GM23338 (cell line): ENCODE measurements around the gene NFKB1. TPM values are rescaled to one million over a fixed set of nuclear protein-coding genes. Genes with fewer than 3 reads are reported as not detected.

Experiments
- ATAC-seq: fragments of 200-7000 bp; cut with Tn5 transposase; 3 replicates; pipeline ENCODE4 v1.9.1; 2020
- DNase-seq: peaks from one replicate; pipeline ENCODE4 v3.0.0-alpha.2; 2015; ENCODE audit warnings: low spot score
- H2AFZ ChIP-seq: fragments of 200-600 bp; sonication (generic); 2 replicates; pipeline ENCODE4 v1.8.0; 2016; ENCODE audit warnings: antibody characterized with exemption, mild to moderate bottlenecking, moderate library complexity
- H3F3A ChIP-seq: fragments of 200-600 bp; sonication (generic); replicated peaks from 2 replicates; pipeline ENCODE4 v1.8.0; 2017; ENCODE audit warnings: antibody characterized with exemption, mixed run types, low read depth
- H3K27ac ChIP-seq: fragments of 200-600 bp; sonication (generic); 2 replicates; pipeline ENCODE4 v1.6.1; 2016; ENCODE audit warnings: low read depth
- H3K27me3 ChIP-seq: fragments of 200-600 bp; sonication (generic); 2 replicates; pipeline ENCODE4 v1.8.0; 2016; ENCODE audit warnings: mild to moderate bottlenecking, mixed run types, moderate library complexity; ENCODE audit not compliant: insufficient read depth
- H3K36me3 ChIP-seq: fragments of 200-600 bp; sonication (generic); 2 replicates; pipeline ENCODE4 v1.8.0; 2016; ENCODE audit warnings: mild to moderate bottlenecking; ENCODE audit not compliant: insufficient read depth
- H3K4me1 ChIP-seq: fragments of 200-600 bp; sonication (generic); 2 replicates; pipeline ENCODE4 v1.8.0; 2016; ENCODE audit warnings: mild to moderate bottlenecking, moderate library complexity; ENCODE audit not compliant: insufficient read depth
- H3K4me2 ChIP-seq: fragments of 200-600 bp; sonication (generic); 2 replicates; pipeline ENCODE4 v1.7.1; 2017; ENCODE audit warnings: mixed run types
- H3K4me3 ChIP-seq: fragments of 200-600 bp; sonication (generic); 2 replicates; pipeline ENCODE4 v1.6.1; 2016; ENCODE audit warnings: mixed run types
- H3K79me2 ChIP-seq: fragments of 200-600 bp; sonication (generic); replicated peaks from 2 replicates; pipeline ENCODE4 v1.8.0; 2017; ENCODE audit warnings: mild to moderate bottlenecking; ENCODE audit not compliant: insufficient read depth
- H3K9me2 ChIP-seq: fragments of 200-600 bp; sonication (generic); 2 replicates; pipeline ENCODE4 v1.8.0; 2017; ENCODE audit not compliant: insufficient read depth
- H4K20me1 ChIP-seq: fragments of 200-600 bp; sonication (generic); replicated peaks from 2 replicates; pipeline ENCODE4 v1.8.0; 2017; ENCODE audit warnings: mild to moderate bottlenecking; ENCODE audit not compliant: insufficient read depth
- H3K27ac Mint-ChIP-seq: 2 replicates; pipeline ENCODE4 v1.8.0; 2020; ENCODE audit warnings: inconsistent platforms, mild to moderate bottlenecking, moderate library complexity, mixed read lengths
- H3K27me3 Mint-ChIP-seq: 3 replicates; pipeline ENCODE4 v1.8.0; 2022; ENCODE audit warnings: low read depth, mild to moderate bottlenecking, moderate library complexity, mixed read lengths, inconsistent platforms; ENCODE audit not compliant: insufficient read depth, poor library complexity
- H3K36me3 Mint-ChIP-seq: 3 replicates; pipeline ENCODE4 v1.8.0; 2021; ENCODE audit warnings: low read depth, mild to moderate bottlenecking, inconsistent platforms, moderate library complexity, mixed read lengths
- H3K4me1 Mint-ChIP-seq: 3 replicates; pipeline ENCODE4 v1.8.0; 2020; ENCODE audit warnings: mild to moderate bottlenecking, inconsistent platforms, mixed read lengths
- H3K4me3 Mint-ChIP-seq: 3 replicates; pipeline ENCODE4 v1.8.0; 2021; ENCODE audit warnings: moderate library complexity, mild to moderate bottlenecking, inconsistent platforms, mixed read lengths
- H3K9me3 Mint-ChIP-seq: 3 replicates; pipeline ENCODE4 v1.8.0; 2020; ENCODE audit warnings: moderate library complexity, mild to moderate bottlenecking, inconsistent platforms, mixed read lengths
- CREB1 ChIP-seq: fragments of 250-450 bp; sonication (Bioruptor Pico); IDR thresholded peaks from 2 replicates; pipeline ENCODE4 v1.5.0; 2020; ENCODE audit warnings: low read depth, mild to moderate bottlenecking, moderate library complexity
- EZH2 ChIP-seq: fragments of 200-600 bp; sonication (generic); IDR thresholded peaks from one replicate; pipeline ENCODE4 v1.8.0; 2017; ENCODE audit warnings: antibody characterized with exemption, mild to moderate bottlenecking, low read depth; ENCODE audit not compliant: unreplicated experiment
- EZH2phosphoT487 ChIP-seq: fragments of 200-600 bp; sonication (generic); IDR thresholded peaks from one replicate; pipeline ENCODE4 v1.8.1; 2018; ENCODE audit warnings: antibody characterized with exemption; ENCODE audit not compliant: unreplicated experiment
- JUNB ChIP-seq: IDR thresholded peaks from one replicate; pipeline ENCODE4 v1.6.1; 2016; ENCODE audit warnings: antibody characterized with exemption; ENCODE audit not compliant: unreplicated experiment
- NANOG ChIP-seq: IDR thresholded peaks from 2 replicates; pipeline ENCODE4 v1.6.1; 2016; ENCODE audit warnings: antibody characterized with exemption, borderline replicate concordance
- POLR2AphosphoS5 ChIP-seq: IDR thresholded peaks from 2 replicates; pipeline ENCODE4 v1.6.1; 2016; ENCODE audit warnings: antibody characterized with exemption, low read depth
- STAT1 ChIP-seq: IDR thresholded peaks from one replicate; pipeline ENCODE4 v1.6.1; 2016; ENCODE audit warnings: antibody characterized with exemption; ENCODE audit not compliant: unreplicated experiment
- ZNF114 ChIP-seq: fragments of 250-450 bp; sonication (Bioruptor Pico); IDR thresholded peaks from 2 replicates; pipeline ENCODE4 v1.5.0; 2020; ENCODE audit warnings: mild to moderate bottlenecking, moderate library complexity
- ZNF331 ChIP-seq: fragments of 250-450 bp; sonication (Bioruptor Pico); IDR thresholded peaks from 2 replicates; pipeline ENCODE4 v1.5.0; 2020; ENCODE audit warnings: low read depth, mild to moderate bottlenecking, moderate library complexity
- polyA plus RNA-seq: library from polyadenylated mRNA; unstranded; fragments of >200 nt; fragmentation: Nextera tagmentation; extraction: Ambion mirVana; gene quantifications from 2 replicates; pipeline ENCODE4 v1.2.1, GENCODE V29; 2016
- total RNA-seq: library from RNA; depleted of rRNA; stranded (reverse); fragments of >200 nt; shearing (Covaris generic); gene quantifications from 2 replicates; pipeline ENCODE4 v1.2.3, GENCODE V29; 2014
- TF ChIP-seq, protein P1 (sequence below), 2 experiments: fragments of 200-600 bp in 1 of 2; sonication (generic) in 1 of 2; conservative IDR thresholded peaks; 2 replicates each; pipeline versions ENCODE4 v1.5.1 to v1.6.1; 2016 to 2017; ENCODE audit warnings: antibody characterized with exemption in 2 of 2, low read depth in 2 of 2, mild to moderate bottlenecking in 2 of 2, moderate library complexity in 1 of 2
- TF ChIP-seq, protein P2 (sequence below): fragments of 250-450 bp; sonication (Bioruptor Pico); IDR thresholded peaks from 2 replicates; pipeline ENCODE4 v1.5.0; 2020; ENCODE audit warnings: mild to moderate bottlenecking, moderate library complexity
- TF ChIP-seq, protein P3 (sequence below): IDR thresholded peaks from 2 replicates; pipeline ENCODE4 v1.6.1; 2016; ENCODE audit warnings: antibody characterized with exemption
- TF ChIP-seq, protein P4 (sequence below): IDR thresholded peaks from one replicate; pipeline ENCODE4 v1.6.1; 2018; ENCODE audit warnings: antibody characterized with exemption; ENCODE audit not compliant: unreplicated experiment

NFKB1 gene
- total and polyA plus RNA-seq, 2 experiments from 2014 or later = 0.82 to 4.6 TPM

DNA sequence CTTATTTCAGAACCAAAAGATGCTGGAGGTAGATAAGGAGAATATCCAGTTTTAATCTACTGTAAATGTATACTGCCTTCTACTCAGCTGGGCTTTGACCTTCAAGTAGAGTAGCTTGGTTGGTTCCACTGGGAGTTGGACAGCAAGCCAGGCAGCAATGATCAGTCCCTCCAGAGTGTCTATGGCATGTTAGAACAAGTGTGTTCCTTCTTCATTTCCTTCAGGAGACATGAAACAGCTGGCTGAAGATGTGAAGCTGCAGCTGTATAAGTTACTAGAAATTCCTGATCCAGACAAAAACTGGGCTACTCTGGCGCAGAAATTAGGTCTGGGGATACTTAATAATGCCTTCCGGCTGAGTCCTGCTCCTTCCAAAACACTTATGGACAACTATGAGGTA is 111.1 kb downstream of the NFKB1 start:
- TF ChIP-seq CREB1 (CRISPR knock-in tag) = no peak
- TF ChIP-seq, protein P1, sequence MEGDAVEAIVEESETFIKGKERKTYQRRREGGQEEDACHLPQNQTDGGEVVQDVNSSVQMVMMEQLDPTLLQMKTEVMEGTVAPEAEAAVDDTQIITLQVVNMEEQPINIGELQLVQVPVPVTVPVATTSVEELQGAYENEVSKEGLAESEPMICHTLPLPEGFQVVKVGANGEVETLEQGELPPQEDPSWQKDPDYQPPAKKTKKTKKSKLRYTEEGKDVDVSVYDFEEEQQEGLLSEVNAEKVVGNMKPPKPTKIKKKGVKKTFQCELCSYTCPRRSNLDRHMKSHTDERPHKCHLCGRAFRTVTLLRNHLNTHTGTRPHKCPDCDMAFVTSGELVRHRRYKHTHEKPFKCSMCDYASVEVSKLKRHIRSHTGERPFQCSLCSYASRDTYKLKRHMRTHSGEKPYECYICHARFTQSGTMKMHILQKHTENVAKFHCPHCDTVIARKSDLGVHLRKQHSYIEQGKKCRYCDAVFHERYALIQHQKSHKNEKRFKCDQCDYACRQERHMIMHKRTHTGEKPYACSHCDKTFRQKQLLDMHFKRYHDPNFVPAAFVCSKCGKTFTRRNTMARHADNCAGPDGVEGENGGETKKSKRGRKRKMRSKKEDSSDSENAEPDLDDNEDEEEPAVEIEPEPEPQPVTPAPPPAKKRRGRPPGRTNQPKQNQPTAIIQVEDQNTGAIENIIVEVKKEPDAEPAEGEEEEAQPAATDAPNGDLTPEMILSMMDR (conservative IDR thresholded peaks at IDR 0.05; ENCODE audit: low read depth in 2 of 2) = no peak
- TF ChIP-seq NANOG = no peak
- no peak for TF ChIP-seq POLR2AphosphoS5
- TF ChIP-seq STAT1 = no peak
- TF ChIP-seq JUNB = no peak
- TF ChIP-seq, protein P2, sequence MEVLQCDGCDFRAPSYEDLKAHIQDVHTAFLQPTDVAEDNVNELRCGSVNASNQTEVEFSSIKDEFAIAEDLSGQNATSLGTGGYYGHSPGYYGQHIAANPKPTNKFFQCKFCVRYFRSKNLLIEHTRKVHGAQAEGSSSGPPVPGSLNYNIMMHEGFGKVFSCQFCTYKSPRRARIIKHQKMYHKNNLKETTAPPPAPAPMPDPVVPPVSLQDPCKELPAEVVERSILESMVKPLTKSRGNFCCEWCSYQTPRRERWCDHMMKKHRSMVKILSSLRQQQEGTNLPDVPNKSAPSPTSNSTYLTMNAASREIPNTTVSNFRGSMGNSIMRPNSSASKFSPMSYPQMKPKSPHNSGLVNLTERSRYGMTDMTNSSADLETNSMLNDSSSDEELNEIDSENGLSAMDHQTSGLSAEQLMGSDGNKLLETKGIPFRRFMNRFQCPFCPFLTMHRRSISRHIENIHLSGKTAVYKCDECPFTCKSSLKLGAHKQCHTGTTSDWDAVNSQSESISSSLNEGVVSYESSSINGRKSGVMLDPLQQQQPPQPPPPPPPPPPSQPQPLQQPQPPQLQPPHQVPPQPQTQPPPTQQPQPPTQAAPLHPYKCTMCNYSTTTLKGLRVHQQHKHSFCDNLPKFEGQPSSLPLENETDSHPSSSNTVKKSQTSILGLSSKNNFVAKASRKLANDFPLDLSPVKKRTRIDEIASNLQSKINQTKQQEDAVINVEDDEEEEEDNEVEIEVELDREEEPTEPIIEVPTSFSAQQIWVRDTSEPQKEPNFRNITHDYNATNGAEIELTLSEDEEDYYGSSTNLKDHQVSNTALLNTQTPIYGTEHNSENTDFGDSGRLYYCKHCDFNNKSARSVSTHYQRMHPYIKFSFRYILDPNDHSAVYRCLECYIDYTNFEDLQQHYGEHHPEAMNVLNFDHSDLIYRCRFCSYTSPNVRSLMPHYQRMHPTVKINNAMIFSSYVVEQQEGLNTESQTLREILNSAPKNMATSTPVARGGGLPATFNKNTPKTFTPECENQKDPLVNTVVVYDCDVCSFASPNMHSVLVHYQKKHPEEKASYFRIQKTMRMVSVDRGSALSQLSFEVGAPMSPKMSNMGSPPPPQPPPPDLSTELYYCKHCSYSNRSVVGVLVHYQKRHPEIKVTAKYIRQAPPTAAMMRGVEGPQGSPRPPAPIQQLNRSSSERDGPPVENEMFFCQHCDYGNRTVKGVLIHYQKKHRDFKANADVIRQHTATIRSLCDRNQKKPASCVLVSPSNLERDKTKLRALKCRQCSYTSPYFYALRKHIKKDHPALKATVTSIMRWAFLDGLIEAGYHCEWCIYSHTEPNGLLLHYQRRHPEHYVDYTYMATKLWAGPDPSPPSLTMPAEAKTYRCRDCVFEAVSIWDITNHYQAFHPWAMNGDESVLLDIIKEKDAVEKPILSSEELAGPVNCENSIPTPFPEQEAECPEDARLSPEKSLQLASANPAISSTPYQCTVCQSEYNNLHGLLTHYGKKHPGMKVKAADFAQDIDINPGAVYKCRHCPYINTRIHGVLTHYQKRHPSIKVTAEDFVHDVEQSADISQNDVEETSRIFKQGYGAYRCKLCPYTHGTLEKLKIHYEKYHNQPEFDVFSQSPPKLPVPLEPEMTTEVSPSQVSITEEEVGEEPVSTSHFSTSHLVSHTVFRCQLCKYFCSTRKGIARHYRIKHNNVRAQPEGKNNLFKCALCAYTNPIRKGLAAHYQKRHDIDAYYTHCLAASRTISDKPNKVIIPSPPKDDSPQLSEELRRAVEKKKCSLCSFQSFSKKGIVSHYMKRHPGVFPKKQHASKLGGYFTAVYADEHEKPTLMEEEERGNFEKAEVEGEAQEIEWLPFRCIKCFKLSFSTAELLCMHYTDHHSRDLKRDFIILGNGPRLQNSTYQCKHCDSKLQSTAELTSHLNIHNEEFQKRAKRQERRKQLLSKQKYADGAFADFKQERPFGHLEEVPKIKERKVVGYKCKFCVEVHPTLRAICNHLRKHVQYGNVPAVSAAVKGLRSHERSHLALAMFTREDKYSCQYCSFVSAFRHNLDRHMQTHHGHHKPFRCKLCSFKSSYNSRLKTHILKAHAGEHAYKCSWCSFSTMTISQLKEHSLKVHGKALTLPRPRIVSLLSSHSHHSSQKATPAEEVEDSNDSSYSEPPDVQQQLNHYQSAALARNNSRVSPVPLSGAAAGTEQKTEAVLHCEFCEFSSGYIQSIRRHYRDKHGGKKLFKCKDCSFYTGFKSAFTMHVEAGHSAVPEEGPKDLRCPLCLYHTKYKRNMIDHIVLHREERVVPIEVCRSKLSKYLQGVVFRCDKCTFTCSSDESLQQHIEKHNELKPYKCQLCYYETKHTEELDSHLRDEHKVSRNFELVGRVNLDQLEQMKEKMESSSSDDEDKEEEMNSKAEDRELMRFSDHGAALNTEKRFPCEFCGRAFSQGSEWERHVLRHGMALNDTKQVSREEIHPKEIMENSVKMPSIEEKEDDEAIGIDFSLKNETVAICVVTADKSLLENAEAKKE (CRISPR knock-in tag) = no peak
- no peak for TF ChIP-seq EZH2phosphoT487
- TF ChIP-seq, protein P3, sequence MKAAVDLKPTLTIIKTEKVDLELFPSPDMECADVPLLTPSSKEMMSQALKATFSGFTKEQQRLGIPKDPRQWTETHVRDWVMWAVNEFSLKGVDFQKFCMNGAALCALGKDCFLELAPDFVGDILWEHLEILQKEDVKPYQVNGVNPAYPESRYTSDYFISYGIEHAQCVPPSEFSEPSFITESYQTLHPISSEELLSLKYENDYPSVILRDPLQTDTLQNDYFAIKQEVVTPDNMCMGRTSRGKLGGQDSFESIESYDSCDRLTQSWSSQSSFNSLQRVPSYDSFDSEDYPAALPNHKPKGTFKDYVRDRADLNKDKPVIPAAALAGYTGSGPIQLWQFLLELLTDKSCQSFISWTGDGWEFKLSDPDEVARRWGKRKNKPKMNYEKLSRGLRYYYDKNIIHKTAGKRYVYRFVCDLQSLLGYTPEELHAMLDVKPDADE = no peak
- no peak for TF ChIP-seq ZNF331 (CRISPR knock-in tag)
- TF ChIP-seq EZH2 = no peak
- TF ChIP-seq, protein P4, sequence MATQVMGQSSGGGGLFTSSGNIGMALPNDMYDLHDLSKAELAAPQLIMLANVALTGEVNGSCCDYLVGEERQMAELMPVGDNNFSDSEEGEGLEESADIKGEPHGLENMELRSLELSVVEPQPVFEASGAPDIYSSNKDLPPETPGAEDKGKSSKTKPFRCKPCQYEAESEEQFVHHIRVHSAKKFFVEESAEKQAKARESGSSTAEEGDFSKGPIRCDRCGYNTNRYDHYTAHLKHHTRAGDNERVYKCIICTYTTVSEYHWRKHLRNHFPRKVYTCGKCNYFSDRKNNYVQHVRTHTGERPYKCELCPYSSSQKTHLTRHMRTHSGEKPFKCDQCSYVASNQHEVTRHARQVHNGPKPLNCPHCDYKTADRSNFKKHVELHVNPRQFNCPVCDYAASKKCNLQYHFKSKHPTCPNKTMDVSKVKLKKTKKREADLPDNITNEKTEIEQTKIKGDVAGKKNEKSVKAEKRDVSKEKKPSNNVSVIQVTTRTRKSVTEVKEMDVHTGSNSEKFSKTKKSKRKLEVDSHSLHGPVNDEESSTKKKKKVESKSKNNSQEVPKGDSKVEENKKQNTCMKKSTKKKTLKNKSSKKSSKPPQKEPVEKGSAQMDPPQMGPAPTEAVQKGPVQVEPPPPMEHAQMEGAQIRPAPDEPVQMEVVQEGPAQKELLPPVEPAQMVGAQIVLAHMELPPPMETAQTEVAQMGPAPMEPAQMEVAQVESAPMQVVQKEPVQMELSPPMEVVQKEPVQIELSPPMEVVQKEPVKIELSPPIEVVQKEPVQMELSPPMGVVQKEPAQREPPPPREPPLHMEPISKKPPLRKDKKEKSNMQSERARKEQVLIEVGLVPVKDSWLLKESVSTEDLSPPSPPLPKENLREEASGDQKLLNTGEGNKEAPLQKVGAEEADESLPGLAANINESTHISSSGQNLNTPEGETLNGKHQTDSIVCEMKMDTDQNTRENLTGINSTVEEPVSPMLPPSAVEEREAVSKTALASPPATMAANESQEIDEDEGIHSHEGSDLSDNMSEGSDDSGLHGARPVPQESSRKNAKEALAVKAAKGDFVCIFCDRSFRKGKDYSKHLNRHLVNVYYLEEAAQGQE = no peak
- TF ChIP-seq ZNF114 (CRISPR knock-in tag) = no peak
- ATAC-seq = no peak

More for the DNA sequence above, 111.1 kb downstream of the NFKB1 start:
- Histone ChIP-seq H3K9me2 (no peaks in the 10 kb centered on the region), H2AFZ (no peak overlapping the region), H3K27ac (no peak overlapping the region), H3K4me2 (no peak overlapping the region), H4K20me1 (no peaks in the 10 kb centered on the region), H3F3A (no peaks in the 10 kb centered on the region), H3K4me1 (peaks cover 19% of the 10 kb centered on the region), H3K36me3 (no peaks in the 10 kb centered on the region), H3K27me3 (no peaks in the 10 kb centered on the region), H3K79me2 (no peaks in the 10 kb centered on the region), H3K4me3 (no peak overlapping the region)
- Mint-ChIP-seq H3K4me1 (peaks cover 29% of the 10 kb centered on the region), H3K27ac (no peak overlapping the region), H3K9me3 (no peaks in the 10 kb centered on the region), H3K36me3 (peaks cover 6% of the 10 kb centered on the region; the same call in 2 of the 3 replicates), H3K27me3 (peaks cover 2% of the 10 kb centered on the region), H3K4me3 (no peak overlapping the region)
- DNase-seq = no peak
